Activated CD4-positive, alpha-beta T cell treated with anti-CD3 and anti-CD28 coated beads, Interleukin-10, Interleukin-2, amounts not matched to agents 100 ng/mL and 50 ng/mL, durations not matched to agents 16 hours and 8 hours (primary cell): ENCODE data around the gene ADRA1B.

Source experiments
- DNase-seq: peaks from one replicate; pipeline ENCODE4 v3.0.0-alpha.2; 2020

The ADRA1B gene

GRCh38 chr5:160021831-160022446, 105.7 kb downstream of the ADRA1B start:
- peak; percentile 76 for DNase-seq
